NCI-H1436 treated with DMSO at 0.1 percent for 48 hours (cell line): ENCODE results near the gene AP3B1.
"Not testable (repeated sequence)": the region's sequence is repeated elsewhere in the genome, so short reads cannot be mapped to it uniquely, and the experiment has no call there.

Experiments
- DNase-seq: peaks from one replicate; lab custom pipeline; 2025; lab: John Stamatoyannopoulos, UW

AP3B1 gene

GRCh38 chr5:78065663-78066062 is 228.8 kb downstream of the AP3B1 start:
- DNase-seq, result no peak

- no peak for DNase-seq
Measured at GRCh38 chr5:78064941-78065472, 229.5 kb downstream of the AP3B1 start.

GRCh38 chr5:78063495-78063894 is 231.0 kb downstream of the AP3B1 start:
- no peak for DNase-seq

- no peak for DNase-seq
Measured at GRCh38 chr5:78062645-78063044, 231.9 kb downstream of the AP3B1 start.

- no peak for DNase-seq
Measured at GRCh38 chr5:78060421-78060820, 234.1 kb downstream of the AP3B1 start.

- no peak for DNase-seq
Measured at GRCh38 chr5:78058625-78059024, 235.9 kb downstream of the AP3B1 start.

GRCh38 chr5:78056901-78057514 is 237.5 kb downstream of the AP3B1 start:
- no peak for DNase-seq

- DNase-seq, result no peak
Measured at GRCh38 chr5:78056053-78056452, 238.4 kb downstream of the AP3B1 start.

GRCh38 chr5:78050888-78051287 is 243.6 kb downstream of the AP3B1 start:
- no peak for DNase-seq

- DNase-seq, result not testable (repeated sequence)
Measured at GRCh38 chr5:78046823-78047222, 247.7 kb downstream of the AP3B1 start.

- no peak for DNase-seq
Measured at GRCh38 chr5:78046006-78046405, 248.5 kb downstream of the AP3B1 start.

GRCh38 chr5:78041805-78042204 is 252.7 kb downstream of the AP3B1 start:
- DNase-seq, result no peak

GRCh38 chr5:78025540-78025939 is 269.0 kb downstream of the AP3B1 start:
- DNase-seq, result no peak

GRCh38 chr5:78019744-78020143 is 274.8 kb downstream of the AP3B1 start:
- no peak for DNase-seq

GRCh38 chr5:78016863-78017529 is 277.5 kb downstream of the AP3B1 start:
- peak; percentile 100 for DNase-seq

- DNase-seq, result no peak
Measured at GRCh38 chr5:78009937-78010527, 284.5 kb downstream of the AP3B1 start.

GRCh38 chr5:78008356-78008967 is 286.0 kb downstream of the AP3B1 start:
- peak; percentile 30 for DNase-seq

- DNase-seq, result no peak
Measured at GRCh38 chr5:78007233-78007632, 287.3 kb downstream of the AP3B1 start.

GRCh38 chr5:78006449-78006848 is 288.0 kb downstream of the AP3B1 start:
- peak; percentile 43 for DNase-seq

- DNase-seq, result peak; percentile 94
Measured at GRCh38 chr5:78005021-78005785, 289.3 kb downstream of the AP3B1 start.

GRCh38 chr5:78004559-78004958 is 289.9 kb downstream of the AP3B1 start:
- no peak for DNase-seq

- no peak for DNase-seq
Measured at GRCh38 chr5:78003919-78004318, 290.6 kb downstream of the AP3B1 start.
